ENCODE measurements around the gene ZBTB45.

DNA sequence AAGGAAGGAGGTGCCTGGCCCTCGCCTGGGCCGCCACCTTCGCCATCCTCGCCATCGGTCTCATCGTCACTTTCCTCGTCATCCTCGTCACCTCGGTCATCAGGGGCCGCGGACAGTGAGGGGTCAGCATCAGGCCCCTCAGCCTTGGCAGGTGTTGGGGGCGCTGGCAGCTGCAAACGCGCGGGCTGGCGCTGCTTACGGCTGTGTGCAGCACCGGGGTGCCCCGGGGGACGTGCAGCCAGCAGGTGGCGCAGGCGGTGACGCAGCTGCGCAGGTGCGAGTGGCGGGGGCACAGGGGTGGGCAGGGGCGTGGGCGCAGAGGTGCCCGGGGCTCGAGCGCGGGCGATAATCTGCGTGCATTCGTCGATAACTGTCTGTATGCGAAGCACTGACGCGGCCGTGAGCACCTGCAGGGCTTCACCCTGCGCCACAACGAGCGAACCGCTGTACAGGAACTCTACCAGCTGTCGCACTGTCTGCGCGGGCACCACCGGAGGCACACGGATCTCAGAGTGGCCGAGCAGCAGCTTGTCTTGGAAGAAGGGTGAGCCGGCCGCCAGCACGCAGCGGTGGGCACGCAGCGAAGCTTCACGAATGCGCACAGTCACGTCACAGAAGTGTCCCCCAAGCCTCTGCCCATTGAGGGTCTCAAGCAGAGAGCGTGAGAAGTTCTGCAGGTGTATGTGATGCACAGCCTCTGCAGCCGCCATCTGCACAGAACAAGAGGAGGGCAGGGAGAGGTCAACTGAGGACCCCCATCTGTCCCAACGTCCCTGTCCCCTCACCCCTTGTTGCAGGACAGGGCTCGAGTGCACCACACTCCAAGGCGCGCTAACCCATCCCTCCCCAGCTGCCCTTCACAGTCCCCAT, 2.4 kb downstream of the ZBTB45 start:
- TF ChIP-seq, protein P1, sequence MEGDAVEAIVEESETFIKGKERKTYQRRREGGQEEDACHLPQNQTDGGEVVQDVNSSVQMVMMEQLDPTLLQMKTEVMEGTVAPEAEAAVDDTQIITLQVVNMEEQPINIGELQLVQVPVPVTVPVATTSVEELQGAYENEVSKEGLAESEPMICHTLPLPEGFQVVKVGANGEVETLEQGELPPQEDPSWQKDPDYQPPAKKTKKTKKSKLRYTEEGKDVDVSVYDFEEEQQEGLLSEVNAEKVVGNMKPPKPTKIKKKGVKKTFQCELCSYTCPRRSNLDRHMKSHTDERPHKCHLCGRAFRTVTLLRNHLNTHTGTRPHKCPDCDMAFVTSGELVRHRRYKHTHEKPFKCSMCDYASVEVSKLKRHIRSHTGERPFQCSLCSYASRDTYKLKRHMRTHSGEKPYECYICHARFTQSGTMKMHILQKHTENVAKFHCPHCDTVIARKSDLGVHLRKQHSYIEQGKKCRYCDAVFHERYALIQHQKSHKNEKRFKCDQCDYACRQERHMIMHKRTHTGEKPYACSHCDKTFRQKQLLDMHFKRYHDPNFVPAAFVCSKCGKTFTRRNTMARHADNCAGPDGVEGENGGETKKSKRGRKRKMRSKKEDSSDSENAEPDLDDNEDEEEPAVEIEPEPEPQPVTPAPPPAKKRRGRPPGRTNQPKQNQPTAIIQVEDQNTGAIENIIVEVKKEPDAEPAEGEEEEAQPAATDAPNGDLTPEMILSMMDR (IDR thresholded peaks at IDR 0.05; ENCODE audit: low read depth, low read length) = peak; percentile 2
- no peak for TF ChIP-seq POLR2A (IDR thresholded peaks at IDR 0.05; ENCODE audit: extremely low read depth, insufficient read length)
- TF ChIP-seq, protein P2, sequence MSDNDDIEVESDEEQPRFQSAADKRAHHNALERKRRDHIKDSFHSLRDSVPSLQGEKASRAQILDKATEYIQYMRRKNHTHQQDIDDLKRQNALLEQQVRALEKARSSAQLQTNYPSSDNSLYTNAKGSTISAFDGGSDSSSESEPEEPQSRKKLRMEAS (IDR thresholded peaks at IDR 0.05; ENCODE audit: low read depth, low read length) = no peak

Measured in NB4 (cell line).